ENCODE measurements around the gene KLC3. TPM values are rescaled to one million over a fixed set of nuclear protein-coding genes. Genes with fewer than 3 reads are reported as not detected.

KLC3 gene
- total RNA-seq, 1 experiment from 2014 or later, result 22.8 TPM

- Histone ChIP-seq H3K9me2 (ENCODE audit: insufficient read depth) (no peaks in the 10 kb centered on the region), H2AFZ (ENCODE audit: low read depth, low read length, poor library complexity, severe bottlenecking) (no peak overlapping the region), H3K4me3 (replicated peaks in 1 of 2; ENCODE audit: low read depth in 1 of 2, low read length in 2 of 2) (no peak overlapping the region), H3K9me3 (ENCODE audit: control insufficient read depth in 1 of 2, insufficient read depth in 1 of 2, low read depth in 1 of 2, low read length in 2 of 2) (no peaks in the 10 kb centered on the region), H3K27me3 (ENCODE audit: insufficient read depth, low read length) (no peaks in the 10 kb centered on the region), H3K36me3 (ENCODE audit: control insufficient read depth in 1 of 2, insufficient read depth in 2 of 2, low read length in 2 of 2) (no peaks in the 10 kb centered on the region), H4K20me1 (ENCODE audit: insufficient read depth) (no peaks in the 10 kb centered on the region), H3K27ac (ENCODE audit: low read depth, low read length) (no peak overlapping the region), H3K79me2 (ENCODE audit: insufficient read depth, low read length) (no peaks in the 10 kb centered on the region), H3K9ac (ENCODE audit: low read length) (no peak overlapping the region), H3K4me1 (ENCODE audit: control insufficient read depth in 1 of 2, insufficient read depth in 2 of 2, low read length in 2 of 2) (peaks cover 7 to 22% of the 10 kb centered on the region in 2 experiments), H3K4me2 (ENCODE audit: low read length) (no peak overlapping the region)
- ATAC-seq (no peak), DNase-seq (ENCODE audit: low read depth, low spot score) (no peak)
- POLR2A ChIA-PET, result interaction anchor here (0.6 kb wide), 1 partner anchor 16 kb away, joined by 5 read pairs; no protein-coding TSS in a partner anchor
- CTCF ChIA-PET, result no interaction called here
- RAD21 ChIA-PET (ENCODE audit: low non-redundant PET in 1 of 2, low total read pairs in 2 of 2, uncharacterized antibody in 2 of 2, unreplicated experiment in 2 of 2), result no interaction called here
- no TSS peak for BruUV-seq (replicated peaks)
- intact Hi-C loops (cut with micrococcal nuclease), result no loop called here
- TF ChIP-seq TCF7L2 (IDR thresholded peaks at IDR 0.05; ENCODE audit: borderline replicate concordance, extremely low read depth, insufficient read depth, insufficient read length), result no peak
- no peak for TF ChIP-seq EZH2phosphoT487 (IDR thresholded peaks at IDR 0.05; ENCODE audit: borderline replicate concordance)
- TF ChIP-seq FOSL1 (IDR thresholded peaks at IDR 0.05; ENCODE audit: low read depth), result no peak
- no peak for TF ChIP-seq SRF (IDR thresholded peaks at IDR 0.05; ENCODE audit: low read depth)
- no peak for TF ChIP-seq CTCF (IDR thresholded peaks at IDR 0.05 in 2 of 3, conservative IDR thresholded peaks at IDR 0.05 in 1 of 3; ENCODE audit: borderline replicate concordance in 1 of 3, insufficient read depth in 1 of 3, low read depth in 2 of 3, low read length in 2 of 3)
- no peak for TF ChIP-seq SP1 (IDR thresholded peaks at IDR 0.05; ENCODE audit: low read depth)
- TF ChIP-seq EZH2 (IDR thresholded peaks at IDR 0.05), result no peak
- TF ChIP-seq MAX (IDR thresholded peaks at IDR 0.05), result no peak
- no peak for TF ChIP-seq REST (IDR thresholded peaks at IDR 0.05; ENCODE audit: low read depth)
- TF ChIP-seq RAD21 (IDR thresholded peaks at IDR 0.05; ENCODE audit: low read depth), result no peak
- TF ChIP-seq EGR1 (IDR thresholded peaks at IDR 0.05; ENCODE audit: low read depth), result no peak
- no peak for TF ChIP-seq ELF1 (IDR thresholded peaks at IDR 0.05; ENCODE audit: borderline replicate concordance, low read depth)
- no peak for TF ChIP-seq ZNF274 (IDR thresholded peaks at IDR 0.05; ENCODE audit: low read depth, low read length)
- no peak for TF ChIP-seq SIN3A (IDR thresholded peaks at IDR 0.05; ENCODE audit: low read depth)
- TF ChIP-seq ZBTB33 (IDR thresholded peaks at IDR 0.05; ENCODE audit: extremely low read depth, insufficient replicate concordance, low read length), result no peak
- no peak for TF ChIP-seq POLR2A (IDR thresholded peaks at IDR 0.05; ENCODE audit: borderline replicate concordance, extremely low read depth, insufficient read depth, insufficient read length)
- no peak for TF ChIP-seq CBX3 (IDR thresholded peaks at IDR 0.05; ENCODE audit: low read depth)
- TF ChIP-seq ZFX (IDR thresholded peaks at IDR 0.05), result no peak
- TF ChIP-seq ATF3 (IDR thresholded peaks at IDR 0.05), result no peak
- no peak for TF ChIP-seq JUND (IDR thresholded peaks at IDR 0.05)
These were observed 37.1 kb upstream of the KLC3 start for GRCh38 chr19:45303269-45304060.

All from HCT116 (cell line).